H1 (cell line): ENCODE results near the gene FFAR2. TPM values are rescaled to one million over a fixed set of nuclear protein-coding genes. Genes with fewer than 3 reads are reported as not detected.

ENCODE experiments used
- CTCF ChIA-PET: fragments of 300-600 bp; sonication (Branson Sonifier 250); formaldehyde crosslinking; loops from one replicate; lab custom pipeline; 2021; ENCODE audit not compliant: partially characterized antibody; lab: Charles Lee
- POLR2A ChIA-PET: fragments of 300-600 bp; sonication (Branson Sonifier 250); formaldehyde crosslinking; loops from one replicate; lab custom pipeline; 2021; ENCODE audit warnings: inconsistent platforms; ENCODE audit not compliant: partially characterized antibody; lab: Charles Lee
- DNase-seq, 2 experiments: peaks; one replicate each; pipeline versions ENCODE4 v3.0.0 to v3.0.0-alpha.2; 2010 to 2022; ENCODE audit warnings: low spot score in 2 of 2, low read depth in 1 of 2, mixed read lengths in 1 of 2
- FAIRE-seq: peaks from 2 replicates; lab custom pipeline; 2011; peaks lifted over from hg19 to GRCh38; lab: Jason Lieb, UNC
- H2AFZ ChIP-seq: 2 replicates; pipeline ENCODE4 v1.8.1; 2012; ENCODE audit warnings: low read length, inconsistent platforms
- H2AK5ac ChIP-seq: 2 replicates; pipeline ENCODE4 v1.6.1; 2013; ENCODE audit warnings: low read depth, low read length
- H2BK120ac ChIP-seq: replicated peaks from 2 replicates; pipeline ENCODE3; 2013; ENCODE audit warnings: low read depth, low read length, inconsistent platforms
- H2BK12ac ChIP-seq: 2 replicates; pipeline ENCODE4 v1.6.1; 2013; ENCODE audit warnings: low read depth, low read length
- H2BK15ac ChIP-seq: 2 replicates; pipeline ENCODE4 v1.6.1; 2013; ENCODE audit warnings: low read length
- H2BK20ac ChIP-seq: 2 replicates; pipeline ENCODE4 v1.6.1; 2013; ENCODE audit warnings: low read length
- H2BK5ac ChIP-seq: 2 replicates; pipeline ENCODE4 v1.6.1; 2013; ENCODE audit warnings: low read depth, low read length
- H3K14ac ChIP-seq: 2 replicates; pipeline ENCODE4 v1.6.1; 2013; ENCODE audit warnings: inconsistent platforms; ENCODE audit not compliant: insufficient read length
- H3K18ac ChIP-seq: 2 replicates; pipeline ENCODE4 v1.6.1; 2013; ENCODE audit warnings: low read length; ENCODE audit errors: extremely low read depth
- H3K23ac ChIP-seq: 2 replicates; pipeline ENCODE4 v1.6.1; 2013; ENCODE audit warnings: inconsistent platforms; ENCODE audit not compliant: insufficient read length
- H3K23me2 ChIP-seq: 2 replicates; pipeline ENCODE4 v1.6.1; 2013; ENCODE audit warnings: low read depth, low read length
- H3K27ac ChIP-seq: 2 replicates; pipeline ENCODE4 v1.6.1; 2011; ENCODE audit warnings: low read depth, low read length, inconsistent platforms
- H3K27me3 ChIP-seq, 4 experiments: replicated peaks in 1 of 4; 1 replicate in 1 of 4; 2 replicates in 3 of 4; pipeline versions ENCODE4 v1.6.1 to v1.8.1; 2011 to 2013; ENCODE audit warnings: low read length in 3 of 4, mild to moderate bottlenecking in 3 of 4, inconsistent platforms in 2 of 4, mixed read lengths in 2 of 4, moderate library complexity in 1 of 4; ENCODE audit not compliant: control insufficient read depth in 3 of 4, insufficient read depth in 3 of 4; ENCODE audit errors: extremely low read depth in 1 of 4
- H3K36me3 ChIP-seq, 4 experiments: 2 replicates each; pipeline versions ENCODE4 v1.6.1 to v1.8.1; 2011 to 2013; ENCODE audit warnings: mild to moderate bottlenecking in 4 of 4, low read length in 3 of 4, moderate library complexity in 2 of 4, control low read depth in 1 of 4, inconsistent platforms in 1 of 4; ENCODE audit not compliant: insufficient read depth in 4 of 4, control insufficient read depth in 2 of 4
- H3K4ac ChIP-seq: replicated peaks from 2 replicates; pipeline ENCODE3; 2013; ENCODE audit warnings: low read length, low read depth, mixed read lengths, inconsistent platforms; ENCODE audit not compliant: insufficient read length
- H3K4me1 ChIP-seq, 4 experiments: replicated peaks in 1 of 4; 1 replicate in 1 of 4; 2 replicates in 3 of 4; pipeline versions ENCODE4 v1.6.1 to v1.8.1; 2011 to 2013; ENCODE audit warnings: low read length in 3 of 4, inconsistent platforms in 2 of 4, mixed read lengths in 1 of 4; ENCODE audit not compliant: insufficient read depth in 4 of 4, control insufficient read depth in 3 of 4
- H3K4me2 ChIP-seq, 2 experiments: 2 replicates each; pipeline versions ENCODE4 v1.6.1 to v1.8.1; 2011 to 2013; ENCODE audit warnings: low read depth in 2 of 2, low read length in 2 of 2, control low read depth in 1 of 2, inconsistent platforms in 1 of 2, mild to moderate bottlenecking in 1 of 2; ENCODE audit not compliant: insufficient read depth in 1 of 2
- H3K4me3 ChIP-seq, 4 experiments: fragments of 200-600, 300-600 bp in 1 of 4; sonication (generic), shearing (Covaris generic), sonication (Bioruptor Twin) in 1 of 4; 2 replicates each; pipeline versions ENCODE4 v1.5.1 to v1.8.1; 2011 to 2016; ENCODE audit warnings: low read length in 4 of 4, low read depth in 3 of 4, control low read depth in 2 of 4, inconsistent platforms in 2 of 4, mild to moderate bottlenecking in 2 of 4, mixed read lengths in 1 of 4, moderate library complexity in 1 of 4; ENCODE audit not compliant: insufficient read depth in 2 of 4; ENCODE audit errors: extremely low read depth in 1 of 4
- H3K56ac ChIP-seq: replicated peaks from 2 replicates; pipeline ENCODE3; 2013; ENCODE audit warnings: low read depth, mild to moderate bottlenecking, mixed read lengths, low read length, inconsistent platforms; ENCODE audit not compliant: insufficient read length
- H3K79me1 ChIP-seq: 2 replicates; pipeline ENCODE4 v1.6.1; 2013; ENCODE audit warnings: low read depth, low read length, control low read depth
- H3K79me2 ChIP-seq, 2 experiments: 2 replicates each; pipeline versions ENCODE4 v1.6.1 to v1.8.1; 2012 to 2013; ENCODE audit warnings: low read length in 2 of 2, mild to moderate bottlenecking in 2 of 2, inconsistent platforms in 1 of 2; ENCODE audit not compliant: insufficient read depth in 2 of 2, control insufficient read depth in 1 of 2
- H3K9ac ChIP-seq, 4 experiments: replicated peaks in 1 of 4; 1 replicate in 1 of 4; 2 replicates in 3 of 4; pipeline versions ENCODE4 v1.6.1 to v1.8.1; 2011 to 2013; ENCODE audit warnings: low read depth in 3 of 4, low read length in 3 of 4, control low read depth in 2 of 4, mild to moderate bottlenecking in 2 of 4, moderate library complexity in 2 of 4, inconsistent platforms in 1 of 4; ENCODE audit errors: extremely low read depth in 1 of 4
- H3K9me3 ChIP-seq, 2 experiments: 2 replicates each; pipeline versions ENCODE4 v1.6.1 to v1.8.1; 2012 to 2013; ENCODE audit warnings: mild to moderate bottlenecking in 2 of 2, moderate library complexity in 2 of 2, control low read depth in 1 of 2, inconsistent platforms in 1 of 2, low read depth in 1 of 2, low read length in 1 of 2, mixed read lengths in 1 of 2; ENCODE audit not compliant: insufficient read depth in 2 of 2
- H4K20me1 ChIP-seq, 2 experiments: replicated peaks in 1 of 2; 2 replicates each; pipeline versions ENCODE3 to v1.8.1; 2011 to 2013; ENCODE audit warnings: inconsistent platforms in 2 of 2, low read length in 2 of 2, mild to moderate bottlenecking in 1 of 2; ENCODE audit not compliant: insufficient read depth in 2 of 2, control insufficient read depth in 1 of 2
- H4K5ac ChIP-seq: 2 replicates; pipeline ENCODE4 v1.6.1; 2013; ENCODE audit warnings: low read length, low read depth, mixed read lengths, inconsistent platforms; ENCODE audit not compliant: insufficient read length
- H4K8ac ChIP-seq: 2 replicates; pipeline ENCODE4 v1.8.0; 2013; ENCODE audit warnings: mild to moderate bottlenecking, moderate library complexity, low read length, inconsistent platforms; ENCODE audit not compliant: insufficient read depth; ENCODE audit errors: extremely low read depth
- H4K91ac ChIP-seq: replicated peaks from 2 replicates; pipeline ENCODE3; 2013; ENCODE audit warnings: low read length, mixed read lengths, inconsistent platforms; ENCODE audit not compliant: insufficient read length
- CHD2 ChIP-seq: IDR thresholded peaks from 2 replicates; pipeline ENCODE4 v1.6.1; 2012; ENCODE audit warnings: low read length, improper control_type of control experiment
- ZNF274 ChIP-seq: IDR thresholded peaks from 2 replicates; pipeline ENCODE4 v1.7.0; 2012; ENCODE audit warnings: low read length, borderline replicate concordance; ENCODE audit errors: extremely low read depth
- WGBS, 2 experiments: shearing (Covaris generic) in 1 of 2; methylation state at CpG; one replicate each; pipeline versions ENCODE4 v1.1.6 to v1.1.7; 2013 to 2015; ENCODE audit warnings: low lambda C conversion rate in 2 of 2, mixed read lengths in 2 of 2, inconsistent platforms in 1 of 2, low coverage in 1 of 2, missing lambda C conversion rate in 1 of 2; ENCODE audit not compliant: insufficient replicate concordance in 2 of 2, insufficient coverage in 1 of 2, insufficient read length in 1 of 2; ENCODE audit errors: extremely low coverage in 1 of 2, missing lambda C conversion rate in 1 of 2; 5-methylcytosine and 5-hydroxymethylcytosine counted together
- polyA plus RNA-seq, 7 experiments: library from polyadenylated mRNA; depleted of rRNA in 3 of 7; stranded (reverse) in 5 of 7; unstranded in 2 of 7; fragments of >200 nt in 5 of 7; fragments of 200-250 nt in 2 of 7; gene quantifications; 1 replicate in 5 of 7; 2 replicates in 1 of 7; 4 replicates in 1 of 7; pipeline versions ENCODE4 v1.2.1 to v1.2.3, GENCODE V29; 2011 to 2013; ENCODE audit warnings: missing spikeins in 2 of 7, mixed read lengths in 2 of 7
- total RNA-seq: library from RNA; stranded (reverse); fragmentation: NEBNext Ultra II Directional; extraction: Animal tissue kit (Norgen Biotek cat#: 25700); gene quantifications from 2 replicates; pipeline ENCODE4 v1.2.1, GENCODE V29; 2021

Gene FFAR2
- total and polyA plus RNA-seq, 2 of the 8 experiments (the other 6 are each of a cell fraction or from before 2014, with no cell fraction given): not detected

GRCh38 chr19:35457173-35457572 lies 9.1 kb downstream of the FFAR2 start:
- H3K4me2 ChIP-seq: no peak overlapping the region
- DNase-seq (no peak), FAIRE-seq (no peak)
- ChIA-PET CTCF (interaction anchor here (0.8 to 2.3 kb wide), 3 partner anchors 11 to 167 kb away, joined by 3 to 14 read pairs (median 6); no protein-coding TSS in a partner anchor), POLR2A (no interaction called here)
- no peak overlapping the region for H4K5ac ChIP-seq
- H3K56ac ChIP-seq: no peak overlapping the region
- no peaks in the 10 kb centered on the region for H3K4me1 ChIP-seq
- no peak overlapping the region for H3K27ac ChIP-seq
- H4K8ac ChIP-seq: no peak overlapping the region
- H3K9ac ChIP-seq: no peak overlapping the region
- TF ChIP-seq ZNF274: no peak
- TF ChIP-seq CHD2: no peak
- no peak overlapping the region for H3K4me3 ChIP-seq
- WGBS, 2 experiments: 90% methylated on average over 5 of the region's 5 CpGs; no CpG with 5 or more reads in 1 of the 2 experiments
- no peak overlapping the region for H4K91ac ChIP-seq
- peaks cover 1% of the 10 kb centered on the region; the same call in 1 of the 2 replicates for H3K23me2 ChIP-seq
- no peak overlapping the region for H3K14ac ChIP-seq
- H3K79me2 ChIP-seq: no peaks in the 10 kb centered on the region
- H3K9me3 ChIP-seq: no peaks in the 10 kb centered on the region
- no peak overlapping the region for H2AFZ ChIP-seq
- H2BK12ac ChIP-seq: no peak overlapping the region
- no peak overlapping the region for H2BK120ac ChIP-seq
- H3K4ac ChIP-seq: no peak overlapping the region
- no peak overlapping the region for H3K18ac ChIP-seq
- no peak overlapping the region for H2BK20ac ChIP-seq
- H3K79me1 ChIP-seq: no peaks in the 10 kb centered on the region
- H2BK15ac ChIP-seq: no peak overlapping the region
- H3K23ac ChIP-seq: no peak overlapping the region
- H3K27me3 ChIP-seq: no peaks in the 10 kb centered on the region
- no peak overlapping the region for H2BK5ac ChIP-seq
- H3K36me3 ChIP-seq: no peaks in the 10 kb centered on the region
- no peaks in the 10 kb centered on the region for H4K20me1 ChIP-seq
- no peak overlapping the region for H2AK5ac ChIP-seq
